Upper lobe of left lung (tissue), 4 donors: Measurements from ENCODE around the gene AHRR.
"Not testable (repeated sequence)": the region's sequence is repeated elsewhere in the genome, so short reads cannot be mapped to it uniquely, and the experiment has no call there.

ENCODE experiments used
- CTCF ChIP-seq, 6 experiments: fragments of 450-650 bp in 4 of 6; fragments of 200-600 bp in 2 of 6; sonication (generic) in 2 of 6; IDR thresholded peaks; one replicate each; pipeline ENCODE4 v1.5.1; 2016 to 2019; ENCODE audit warnings: antibody characterized with exemption in 6 of 6
- POLR2AphosphoS5 ChIP-seq, 2 donors: sonication (generic); formaldehyde crosslinking; IDR thresholded peaks; one replicate each; pipeline ENCODE4 v1.5.1; 2017; ENCODE audit warnings: antibody characterized with exemption in 2 of 2

DNA sequence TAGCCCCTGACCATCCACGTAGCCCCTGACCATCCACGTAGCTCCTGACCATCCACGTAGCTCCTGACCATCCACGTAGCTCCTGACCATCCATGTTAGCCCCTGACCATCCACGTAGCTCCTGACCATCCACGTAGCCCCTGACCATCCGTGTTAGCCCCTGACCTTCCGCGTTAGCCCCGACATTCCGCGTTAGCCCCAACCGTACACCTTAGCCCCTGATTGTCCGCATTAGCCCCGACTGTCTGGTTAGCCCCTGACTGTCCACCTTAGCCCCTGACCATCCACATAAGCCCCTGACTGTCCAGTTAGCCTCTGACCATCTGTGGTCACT lies 76.6 kb downstream of the AHRR start:
- not testable (repeated sequence) for TF ChIP-seq POLR2AphosphoS5, CTCF (IDR thresholded peaks at IDR 0.05)
